Liver (tissue), 9 donors: ENCODE data around the gene TMPRSS6. TPM values are rescaled to one million over a fixed set of nuclear protein-coding genes. Genes with fewer than 3 reads are reported as not detected.

Experiments
- DNase-seq: peaks from one replicate; pipeline ENCODE4 v3.0.0-alpha.2; 2017; ENCODE audit warnings: low spot score
- H3K27ac ChIP-seq, 2 donors: one replicate each; pipeline ENCODE4 v1.7.0; 2013; ENCODE audit warnings: inconsistent platforms in 2 of 2, low read length in 2 of 2, control low read depth in 1 of 2, low read depth in 1 of 2, mild to moderate bottlenecking in 1 of 2
- H3K27me3 ChIP-seq, 4 donors: one replicate each; pipeline versions ENCODE4 v1.6.1 to v1.7.0; 2013; ENCODE audit warnings: low read length in 3 of 4, inconsistent platforms in 1 of 4, mild to moderate bottlenecking in 1 of 4, moderate library complexity in 1 of 4; ENCODE audit not compliant: control insufficient read depth in 4 of 4, insufficient read depth in 4 of 4
- H3K36me3 ChIP-seq, 4 donors: one replicate each; pipeline versions ENCODE4 v1.6.1 to v1.7.0; 2013; ENCODE audit warnings: low read length in 3 of 4, mild to moderate bottlenecking in 3 of 4, low read depth in 1 of 4, moderate library complexity in 1 of 4; ENCODE audit not compliant: control insufficient read depth in 4 of 4, insufficient read depth in 3 of 4
- H3K4me1 ChIP-seq, 4 donors: one replicate each; pipeline versions ENCODE4 v1.6.1 to v1.7.0; 2013; ENCODE audit warnings: low read length in 3 of 4, mild to moderate bottlenecking in 3 of 4, moderate library complexity in 1 of 4; ENCODE audit not compliant: control insufficient read depth in 4 of 4, insufficient read depth in 4 of 4
- H3K4me3 ChIP-seq, 3 donors: one replicate each; pipeline versions ENCODE4 v1.6.1 to v1.7.0; 2013; ENCODE audit warnings: low read length in 3 of 3, control low read depth in 1 of 3, low read depth in 1 of 3, mild to moderate bottlenecking in 1 of 3
- H3K9ac ChIP-seq, 2 donors: one replicate each; pipeline ENCODE4 v1.7.0; 2013; ENCODE audit warnings: low read length in 2 of 2, mild to moderate bottlenecking in 2 of 2, moderate library complexity in 2 of 2, control low read depth in 1 of 2, low read depth in 1 of 2
- H3K9me3 ChIP-seq, 4 donors: one replicate each; pipeline versions ENCODE4 v1.6.1 to v1.7.0; 2013; ENCODE audit warnings: low read length in 3 of 4; ENCODE audit not compliant: control insufficient read depth in 4 of 4
- FOXA1 ChIP-seq: IDR thresholded peaks from 2 replicates; pipeline ENCODE4 v1.6.1; 2016; ENCODE audit warnings: antibody characterized with exemption
- GABPA ChIP-seq, 2 donors: IDR thresholded peaks in 1 of 2; conservative IDR thresholded peaks in 1 of 2; 2 replicates each; pipeline ENCODE4 v1.6.1; 2016; ENCODE audit warnings: antibody characterized with exemption in 2 of 2, mild to moderate bottlenecking in 1 of 2, moderate library complexity in 1 of 2
- HNF4G ChIP-seq: IDR thresholded peaks from 2 replicates; pipeline ENCODE4 v1.6.1; 2016; ENCODE audit warnings: antibody characterized with exemption
- NR2F2 ChIP-seq: IDR thresholded peaks from 2 replicates; pipeline ENCODE4 v1.6.1; 2016; ENCODE audit warnings: antibody characterized with exemption
- RXRA ChIP-seq, 2 donors: IDR thresholded peaks; 2 replicates each; pipeline ENCODE4 v1.6.1; 2017 to 2018; ENCODE audit warnings: antibody characterized with exemption in 2 of 2, mild to moderate bottlenecking in 1 of 2
- SP1 ChIP-seq: IDR thresholded peaks from 2 replicates; pipeline ENCODE4 v1.6.1; 2018; ENCODE audit warnings: antibody characterized with exemption, mild to moderate bottlenecking
- TAF1 ChIP-seq: conservative IDR thresholded peaks from 2 replicates; pipeline ENCODE4 v1.6.1; 2016; ENCODE audit warnings: antibody characterized with exemption, mild to moderate bottlenecking
- YY1 ChIP-seq: IDR thresholded peaks from 2 replicates; pipeline ENCODE4 v1.6.1; 2016; ENCODE audit warnings: antibody characterized with exemption, mild to moderate bottlenecking
- WGBS: extraction: QIAGEN DNeasy Blood & Tissue Kit; methylation state at CpG from one replicate; pipeline ENCODE4 v1.1.7; 2013; 5-methylcytosine and 5-hydroxymethylcytosine counted together
- polyA plus RNA-seq, 2 donors: library from polyadenylated mRNA; stranded (reverse) in 1 of 2; unstranded in 1 of 2; fragments of 200-250 nt in 1 of 2; fragments of >200 nt in 1 of 2; fragmentation: Nextera tagmentation in 1 of 2; extraction: Ambion mirVana in 1 of 2; gene quantifications; one replicate each; pipeline versions ENCODE4 v1.2.1 to v1.2.3, GENCODE V29; 2013 to 2015
- total RNA-seq, 2 donors: library from RNA; depleted of rRNA; stranded (reverse); fragments of >200 nt; gene quantifications; one replicate each; pipeline ENCODE4 v1.2.3, GENCODE V29; 2014
- TF ChIP-seq, protein P1 (sequence below): IDR thresholded peaks from 2 replicates; pipeline ENCODE4 v1.6.1; 2016; ENCODE audit warnings: antibody characterized with exemption, mild to moderate bottlenecking
- TF ChIP-seq, protein P2 (sequence below): fragments of 150-350 bp; IDR thresholded peaks from 2 replicates; pipeline ENCODE4 v1.5.1; 2017; ENCODE audit warnings: improper control_type of control experiment, low read depth, low read length; ENCODE audit not compliant: missing input control
- TF ChIP-seq, protein P3 (sequence below): IDR thresholded peaks from 2 replicates; pipeline ENCODE4 v1.6.1; 2016; ENCODE audit warnings: antibody characterized with exemption
- TF ChIP-seq, protein P4 (sequence below): IDR thresholded peaks from 2 replicates; pipeline ENCODE4 v1.6.1; 2016; ENCODE audit warnings: antibody characterized with exemption
- donor health status: healthy.
- donor health status: healthy.
- donor health status: healthy.
- donor health status: healthy.
- donor health status: healthy.

TMPRSS6 gene
- total and polyA plus RNA-seq, 4 donors, result 12.6 to 47.1 (median 39.9) TPM

DNA sequence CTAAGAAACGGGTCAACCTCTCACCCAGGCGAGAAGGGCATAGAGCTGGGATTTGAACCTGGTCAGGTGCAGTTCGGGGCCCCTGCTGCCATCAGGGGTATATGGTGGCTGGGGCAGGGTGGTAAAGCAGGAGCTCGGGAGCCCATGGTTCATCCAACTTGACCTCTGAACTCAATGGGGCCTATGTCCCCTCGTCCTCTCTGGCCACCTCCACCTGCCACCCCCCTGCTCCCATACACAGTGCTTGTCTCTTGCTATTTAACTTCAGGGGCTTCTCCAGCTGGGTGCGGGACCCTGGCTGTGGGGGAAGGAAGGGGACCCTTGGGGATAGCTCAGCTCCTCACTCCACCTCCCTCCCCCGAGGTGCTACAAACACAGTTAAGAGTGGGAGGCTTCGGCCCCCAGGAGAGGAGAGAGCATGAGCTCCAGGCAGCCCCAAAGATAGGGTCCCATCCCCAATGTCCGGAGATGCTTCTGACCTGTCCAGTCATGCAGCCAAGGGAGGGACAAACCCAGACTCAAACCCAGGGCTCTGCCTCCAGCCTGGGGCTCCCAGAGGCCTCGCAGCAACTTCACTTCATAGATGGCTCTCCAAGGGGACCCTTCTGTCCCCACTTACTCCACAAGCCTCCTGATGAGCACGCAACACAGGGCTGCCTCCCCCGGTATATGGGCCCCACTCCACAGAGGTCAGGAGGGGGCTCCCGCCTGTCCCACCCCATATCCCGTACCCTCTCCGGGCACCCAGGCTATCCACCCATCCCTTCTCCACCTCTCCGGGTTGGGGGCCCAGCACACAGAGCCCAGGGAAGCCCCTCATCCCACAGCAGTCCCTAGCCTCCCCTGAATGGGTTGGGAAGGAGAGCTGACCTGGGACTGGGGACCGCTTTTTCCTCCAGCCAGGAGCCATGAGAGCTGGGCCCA, 39.5 kb upstream of the TMPRSS6 start:
- WGBS, result 81% methylated on average over 17 of the region's 17 CpGs
- Histone ChIP-seq H3K9me3 (no peaks in the 10 kb centered on the region), H3K4me1 (peaks cover 4 to 14% (median 6%) of the 10 kb centered on the region in 4 donors), H3K4me3 (peak overlapping the region in 1 of 3 donors; percentile 7), H3K36me3 (no peaks in the 10 kb centered on the region), H3K9ac (peak overlapping the region in 1 of 2 donors; percentile 58), H3K27ac (no peak overlapping the region), H3K27me3 (no peaks in the 10 kb centered on the region)
- DNase-seq, result no peak
- no peak for TF ChIP-seq FOXA1

DNA sequence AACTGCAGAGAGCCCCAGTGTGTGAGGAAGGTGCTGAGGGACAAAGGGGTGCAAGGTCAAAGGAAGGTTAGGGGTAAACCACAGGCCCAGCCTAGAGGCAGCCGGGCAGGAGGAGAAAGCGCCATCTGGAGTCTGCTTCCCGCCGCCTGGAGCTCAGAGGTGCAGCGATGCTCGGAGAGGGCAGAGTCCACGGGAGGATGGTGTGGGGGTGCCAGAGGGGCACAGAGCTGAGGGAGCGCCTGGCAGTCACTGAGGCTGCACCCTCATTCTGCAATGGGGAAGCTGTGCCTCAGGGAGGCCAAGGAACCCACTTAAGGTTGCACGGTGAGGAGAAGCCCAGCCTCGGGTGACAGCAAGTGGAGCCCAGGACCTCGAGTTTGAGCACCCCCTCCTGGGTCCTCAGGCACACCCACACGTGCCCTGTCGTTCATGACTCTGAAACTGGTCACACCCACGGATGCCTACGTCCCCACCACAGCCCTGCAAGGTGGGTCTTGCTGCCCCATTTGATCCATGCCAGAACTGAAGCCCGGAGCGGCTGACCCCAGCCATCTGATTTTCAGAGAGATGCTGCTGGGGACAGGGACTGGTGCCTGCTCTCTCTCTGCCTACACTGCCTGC, 38.6 kb upstream of the TMPRSS6 start:
- no peak overlapping the region for H3K9ac ChIP-seq
- 72% methylated on average over 17 of the region's 17 CpGs for WGBS
- peaks cover 4 to 14% (median 6%) of the 10 kb centered on the region in 4 donors for H3K4me1 ChIP-seq
- H3K9me3 ChIP-seq, result no peaks in the 10 kb centered on the region
- H3K27ac ChIP-seq, result no peak overlapping the region
- H3K4me3 ChIP-seq, result no peak overlapping the region
- H3K36me3 ChIP-seq, result no peaks in the 10 kb centered on the region
- TF ChIP-seq, protein P1, sequence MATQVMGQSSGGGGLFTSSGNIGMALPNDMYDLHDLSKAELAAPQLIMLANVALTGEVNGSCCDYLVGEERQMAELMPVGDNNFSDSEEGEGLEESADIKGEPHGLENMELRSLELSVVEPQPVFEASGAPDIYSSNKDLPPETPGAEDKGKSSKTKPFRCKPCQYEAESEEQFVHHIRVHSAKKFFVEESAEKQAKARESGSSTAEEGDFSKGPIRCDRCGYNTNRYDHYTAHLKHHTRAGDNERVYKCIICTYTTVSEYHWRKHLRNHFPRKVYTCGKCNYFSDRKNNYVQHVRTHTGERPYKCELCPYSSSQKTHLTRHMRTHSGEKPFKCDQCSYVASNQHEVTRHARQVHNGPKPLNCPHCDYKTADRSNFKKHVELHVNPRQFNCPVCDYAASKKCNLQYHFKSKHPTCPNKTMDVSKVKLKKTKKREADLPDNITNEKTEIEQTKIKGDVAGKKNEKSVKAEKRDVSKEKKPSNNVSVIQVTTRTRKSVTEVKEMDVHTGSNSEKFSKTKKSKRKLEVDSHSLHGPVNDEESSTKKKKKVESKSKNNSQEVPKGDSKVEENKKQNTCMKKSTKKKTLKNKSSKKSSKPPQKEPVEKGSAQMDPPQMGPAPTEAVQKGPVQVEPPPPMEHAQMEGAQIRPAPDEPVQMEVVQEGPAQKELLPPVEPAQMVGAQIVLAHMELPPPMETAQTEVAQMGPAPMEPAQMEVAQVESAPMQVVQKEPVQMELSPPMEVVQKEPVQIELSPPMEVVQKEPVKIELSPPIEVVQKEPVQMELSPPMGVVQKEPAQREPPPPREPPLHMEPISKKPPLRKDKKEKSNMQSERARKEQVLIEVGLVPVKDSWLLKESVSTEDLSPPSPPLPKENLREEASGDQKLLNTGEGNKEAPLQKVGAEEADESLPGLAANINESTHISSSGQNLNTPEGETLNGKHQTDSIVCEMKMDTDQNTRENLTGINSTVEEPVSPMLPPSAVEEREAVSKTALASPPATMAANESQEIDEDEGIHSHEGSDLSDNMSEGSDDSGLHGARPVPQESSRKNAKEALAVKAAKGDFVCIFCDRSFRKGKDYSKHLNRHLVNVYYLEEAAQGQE, result no peak
- no peak for TF ChIP-seq YY1
- TF ChIP-seq GABPA (IDR thresholded peaks at IDR 0.05 in 1 of 2, conservative IDR thresholded peaks at IDR 0.05 in 1 of 2), result no peak
- TF ChIP-seq, protein P2, sequence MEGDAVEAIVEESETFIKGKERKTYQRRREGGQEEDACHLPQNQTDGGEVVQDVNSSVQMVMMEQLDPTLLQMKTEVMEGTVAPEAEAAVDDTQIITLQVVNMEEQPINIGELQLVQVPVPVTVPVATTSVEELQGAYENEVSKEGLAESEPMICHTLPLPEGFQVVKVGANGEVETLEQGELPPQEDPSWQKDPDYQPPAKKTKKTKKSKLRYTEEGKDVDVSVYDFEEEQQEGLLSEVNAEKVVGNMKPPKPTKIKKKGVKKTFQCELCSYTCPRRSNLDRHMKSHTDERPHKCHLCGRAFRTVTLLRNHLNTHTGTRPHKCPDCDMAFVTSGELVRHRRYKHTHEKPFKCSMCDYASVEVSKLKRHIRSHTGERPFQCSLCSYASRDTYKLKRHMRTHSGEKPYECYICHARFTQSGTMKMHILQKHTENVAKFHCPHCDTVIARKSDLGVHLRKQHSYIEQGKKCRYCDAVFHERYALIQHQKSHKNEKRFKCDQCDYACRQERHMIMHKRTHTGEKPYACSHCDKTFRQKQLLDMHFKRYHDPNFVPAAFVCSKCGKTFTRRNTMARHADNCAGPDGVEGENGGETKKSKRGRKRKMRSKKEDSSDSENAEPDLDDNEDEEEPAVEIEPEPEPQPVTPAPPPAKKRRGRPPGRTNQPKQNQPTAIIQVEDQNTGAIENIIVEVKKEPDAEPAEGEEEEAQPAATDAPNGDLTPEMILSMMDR, result no peak
- no peak for TF ChIP-seq RXRA (IDR thresholded peaks at IDR 0.05)
- no peak for TF ChIP-seq NR2F2
- TF ChIP-seq, protein P3, sequence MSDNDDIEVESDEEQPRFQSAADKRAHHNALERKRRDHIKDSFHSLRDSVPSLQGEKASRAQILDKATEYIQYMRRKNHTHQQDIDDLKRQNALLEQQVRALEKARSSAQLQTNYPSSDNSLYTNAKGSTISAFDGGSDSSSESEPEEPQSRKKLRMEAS, result no peak
- no peak for TF ChIP-seq TAF1
- no peak for TF ChIP-seq SP1
- TF ChIP-seq, protein P4, sequence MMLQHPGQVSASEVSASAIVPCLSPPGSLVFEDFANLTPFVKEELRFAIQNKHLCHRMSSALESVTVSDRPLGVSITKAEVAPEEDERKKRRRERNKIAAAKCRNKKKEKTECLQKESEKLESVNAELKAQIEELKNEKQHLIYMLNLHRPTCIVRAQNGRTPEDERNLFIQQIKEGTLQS, result no peak
- TF ChIP-seq HNF4G, result no peak
- no peak for DNase-seq
- H3K27me3 ChIP-seq, result no peaks in the 10 kb centered on the region
